Body of pancreas (tissue), 4 donors: ENCODE results near the gene CORO1C.

Source experiments
- POLR2A ChIP-seq, 3 donors: fragments of 450-650 bp; IDR thresholded peaks; one replicate each; pipeline ENCODE4 v1.6.1; 2016; ENCODE audit warnings: antibody characterized with exemption in 3 of 3, mild to moderate bottlenecking in 2 of 3
- TF ChIP-seq, protein P1 (sequence below), 7 experiments: fragments of 450-650 bp in 4 of 7; fragments of 200-600 bp in 3 of 7; sonication (generic) in 3 of 7; IDR thresholded peaks; one replicate each; pipeline ENCODE4 v1.5.1; 2016 to 2019; ENCODE audit warnings: antibody characterized with exemption in 7 of 7

DNA sequence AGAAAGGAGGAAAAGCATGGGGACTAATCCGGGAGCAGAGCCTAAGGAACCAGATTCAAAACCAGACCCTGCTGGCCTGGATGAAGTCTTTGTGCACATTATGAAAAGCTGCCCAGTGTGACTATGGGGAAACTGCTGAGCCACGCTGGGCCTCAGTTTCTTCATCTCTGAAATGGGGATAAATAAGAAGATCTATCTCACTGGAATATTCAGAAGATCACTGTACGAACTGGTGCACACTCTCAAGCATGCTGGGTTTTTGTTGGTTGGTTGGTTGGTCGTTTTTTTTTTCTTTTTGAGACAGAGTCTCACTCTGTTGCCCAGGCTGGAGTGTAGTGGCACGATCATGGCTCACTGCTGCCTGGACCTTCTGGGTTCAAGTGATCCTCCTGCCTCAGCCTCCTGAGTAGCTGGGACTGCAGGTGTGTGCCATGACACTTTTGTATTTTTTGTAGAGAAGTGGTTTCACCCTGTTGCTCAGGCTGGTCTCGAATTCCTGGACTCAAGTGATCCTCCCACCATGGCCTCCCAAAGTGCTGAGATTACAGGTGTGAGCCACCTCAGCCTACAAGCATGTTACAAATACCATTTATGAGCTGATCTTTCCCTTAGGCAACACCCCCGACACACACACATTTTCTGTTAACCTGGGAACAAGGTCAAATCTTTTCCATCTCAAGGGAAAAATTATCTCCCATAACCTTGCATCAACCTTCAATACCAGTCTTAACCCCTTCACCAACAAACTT lies 33.4 kb upstream of the CORO1C start:
- TF ChIP-seq, protein P1, sequence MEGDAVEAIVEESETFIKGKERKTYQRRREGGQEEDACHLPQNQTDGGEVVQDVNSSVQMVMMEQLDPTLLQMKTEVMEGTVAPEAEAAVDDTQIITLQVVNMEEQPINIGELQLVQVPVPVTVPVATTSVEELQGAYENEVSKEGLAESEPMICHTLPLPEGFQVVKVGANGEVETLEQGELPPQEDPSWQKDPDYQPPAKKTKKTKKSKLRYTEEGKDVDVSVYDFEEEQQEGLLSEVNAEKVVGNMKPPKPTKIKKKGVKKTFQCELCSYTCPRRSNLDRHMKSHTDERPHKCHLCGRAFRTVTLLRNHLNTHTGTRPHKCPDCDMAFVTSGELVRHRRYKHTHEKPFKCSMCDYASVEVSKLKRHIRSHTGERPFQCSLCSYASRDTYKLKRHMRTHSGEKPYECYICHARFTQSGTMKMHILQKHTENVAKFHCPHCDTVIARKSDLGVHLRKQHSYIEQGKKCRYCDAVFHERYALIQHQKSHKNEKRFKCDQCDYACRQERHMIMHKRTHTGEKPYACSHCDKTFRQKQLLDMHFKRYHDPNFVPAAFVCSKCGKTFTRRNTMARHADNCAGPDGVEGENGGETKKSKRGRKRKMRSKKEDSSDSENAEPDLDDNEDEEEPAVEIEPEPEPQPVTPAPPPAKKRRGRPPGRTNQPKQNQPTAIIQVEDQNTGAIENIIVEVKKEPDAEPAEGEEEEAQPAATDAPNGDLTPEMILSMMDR (IDR thresholded peaks at IDR 0.05) = no peak
- TF ChIP-seq POLR2A (IDR thresholded peaks at IDR 0.05) = no peak
